ENCODE data around the gene NUP35. TPM values are rescaled to one million over a fixed set of nuclear protein-coding genes. Genes with fewer than 3 reads are reported as not detected.

Gene NUP35, protein sequence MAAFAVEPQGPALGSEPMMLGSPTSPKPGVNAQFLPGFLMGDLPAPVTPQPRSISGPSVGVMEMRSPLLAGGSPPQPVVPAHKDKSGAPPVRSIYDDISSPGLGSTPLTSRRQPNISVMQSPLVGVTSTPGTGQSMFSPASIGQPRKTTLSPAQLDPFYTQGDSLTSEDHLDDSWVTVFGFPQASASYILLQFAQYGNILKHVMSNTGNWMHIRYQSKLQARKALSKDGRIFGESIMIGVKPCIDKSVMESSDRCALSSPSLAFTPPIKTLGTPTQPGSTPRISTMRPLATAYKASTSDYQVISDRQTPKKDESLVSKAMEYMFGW
- 19.1 TPM for polyA plus RNA-seq (2012; ENCODE audit: missing spikeins)

DNA sequence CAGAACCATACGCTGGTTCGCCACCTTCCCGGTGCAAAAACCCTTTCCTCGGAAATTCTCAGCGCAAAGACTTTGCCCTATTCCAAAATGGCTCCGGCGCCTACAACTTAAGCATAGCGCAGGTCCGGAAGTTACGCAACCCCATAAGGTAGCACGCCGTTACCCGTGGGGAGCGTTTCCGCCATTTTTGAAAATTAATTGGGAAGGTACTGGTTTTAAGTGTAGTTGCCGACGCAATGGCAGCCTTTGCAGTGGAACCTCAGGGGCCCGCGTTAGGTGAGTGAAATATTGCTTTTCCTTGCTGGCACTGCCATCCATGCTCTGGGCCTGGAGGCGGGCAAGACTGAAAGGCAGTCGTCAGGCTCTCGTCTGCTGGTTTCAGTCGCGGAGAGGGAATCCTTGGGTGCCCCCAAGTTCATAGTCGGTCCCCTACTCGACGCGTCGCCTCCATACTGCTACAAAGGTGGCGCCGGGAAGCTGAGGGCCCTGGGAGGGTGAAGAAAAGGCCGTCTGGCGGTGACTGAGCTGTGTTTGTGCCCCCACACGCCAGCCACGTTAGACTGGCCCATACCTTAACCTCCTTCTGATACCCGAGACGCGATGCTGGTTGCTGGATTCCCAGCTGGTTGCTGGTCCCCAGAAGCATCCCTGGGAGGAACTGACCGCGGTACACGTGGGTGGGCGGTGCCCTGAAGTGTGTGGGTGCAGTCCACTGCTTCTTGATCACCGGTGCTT is at the start of gene NUP35:
NUP35 (plus strand) TSS at position 222 of the 735 bp plus-strand sequence; CDS start at position 237, 15 bp downstream.
- FAIRE-seq (peak; percentile 94), DNase-seq (ENCODE audit: insufficient read length) (peak; percentile 36)
- TF ChIP-seq POLR2AphosphoS5 (IDR thresholded peaks at IDR 0.05; ENCODE audit: low read depth, low read length): peak; percentile 83
- peak; percentile 66; the same call in 1 of the 2 replicates for TF ChIP-seq TAF1 (IDR thresholded peaks at IDR 0.05; ENCODE audit: borderline replicate concordance, low read depth, low read length)
- TF ChIP-seq POLR2A (IDR thresholded peaks at IDR 0.05; ENCODE audit: low read depth, low read length): peak; percentile 86

DNA sequence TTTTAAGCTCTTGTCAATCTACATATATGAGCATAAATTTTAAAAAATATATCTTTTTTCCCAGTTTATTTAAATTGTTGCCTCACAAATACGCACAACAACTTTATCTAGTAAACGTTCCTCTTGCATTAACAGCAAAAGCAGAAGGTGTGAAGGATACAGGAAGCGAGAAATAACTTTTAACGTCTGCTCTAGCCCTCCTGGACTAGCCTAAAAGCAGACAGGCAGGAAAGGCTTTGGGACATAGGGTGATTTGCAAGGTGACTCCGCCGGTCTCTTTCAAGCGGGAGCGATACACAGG is 46.1 kb upstream of the NUP35 start:
- TF ChIP-seq POLR2AphosphoS5 (IDR thresholded peaks at IDR 0.05; ENCODE audit: low read depth, low read length): no peak
- TF ChIP-seq POLR2A (IDR thresholded peaks at IDR 0.05; ENCODE audit: low read depth, low read length): no peak
- TF ChIP-seq TAF1 (IDR thresholded peaks at IDR 0.05; ENCODE audit: borderline replicate concordance, low read depth, low read length): no peak
- DNase-seq (ENCODE audit: insufficient read length) (no peak), FAIRE-seq (peak; percentile 17)

DNA sequence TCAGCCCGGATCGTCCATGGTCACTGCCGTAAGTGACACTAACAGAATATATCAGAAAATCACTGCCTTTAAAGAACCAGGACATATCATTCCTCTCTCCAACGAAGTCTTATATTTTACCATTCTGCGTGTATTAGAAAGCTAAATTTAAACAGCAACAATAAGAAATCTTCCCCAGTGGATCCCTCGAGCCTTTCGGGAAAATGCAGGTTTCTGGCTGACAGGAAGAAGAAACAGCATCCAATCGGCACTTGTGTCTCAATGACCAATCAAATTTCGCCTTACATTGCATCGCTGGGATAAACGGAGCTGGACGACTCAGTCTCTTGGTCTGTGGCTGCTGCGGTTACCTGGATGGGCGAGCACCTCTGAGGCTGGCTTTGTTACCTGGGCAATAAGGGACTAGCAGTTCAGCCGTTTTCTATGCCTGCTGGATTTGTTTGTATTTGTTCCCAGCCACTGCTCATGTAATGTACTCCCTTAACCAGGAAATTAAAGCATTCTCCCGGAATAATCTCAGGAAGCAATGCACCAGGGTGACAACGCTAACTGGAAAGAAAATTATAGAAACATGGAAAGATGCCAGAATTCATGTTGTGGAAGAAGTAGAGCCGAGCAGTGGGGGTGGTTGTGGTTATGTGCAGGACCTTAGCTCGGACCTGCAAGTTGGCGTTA is 45.6 kb upstream of the NUP35 start, which contains the start of gene DUSP19:
DUSP19 (plus strand) TSS at position 284 of the 675 bp plus-strand sequence; CDS start at position 471, 187 bp downstream.
- FAIRE-seq: peak; percentile 97
- DNase-seq (ENCODE audit: insufficient read length): peak; percentile 34
- peak; percentile 64 for TF ChIP-seq TAF1 (IDR thresholded peaks at IDR 0.05; ENCODE audit: borderline replicate concordance, low read depth, low read length)
- TF ChIP-seq POLR2A (IDR thresholded peaks at IDR 0.05; ENCODE audit: low read depth, low read length): peak; percentile 68
- TF ChIP-seq POLR2AphosphoS5 (IDR thresholded peaks at IDR 0.05; ENCODE audit: low read depth, low read length): peak; percentile 44; the same call in 1 of the 2 replicates

DNA sequence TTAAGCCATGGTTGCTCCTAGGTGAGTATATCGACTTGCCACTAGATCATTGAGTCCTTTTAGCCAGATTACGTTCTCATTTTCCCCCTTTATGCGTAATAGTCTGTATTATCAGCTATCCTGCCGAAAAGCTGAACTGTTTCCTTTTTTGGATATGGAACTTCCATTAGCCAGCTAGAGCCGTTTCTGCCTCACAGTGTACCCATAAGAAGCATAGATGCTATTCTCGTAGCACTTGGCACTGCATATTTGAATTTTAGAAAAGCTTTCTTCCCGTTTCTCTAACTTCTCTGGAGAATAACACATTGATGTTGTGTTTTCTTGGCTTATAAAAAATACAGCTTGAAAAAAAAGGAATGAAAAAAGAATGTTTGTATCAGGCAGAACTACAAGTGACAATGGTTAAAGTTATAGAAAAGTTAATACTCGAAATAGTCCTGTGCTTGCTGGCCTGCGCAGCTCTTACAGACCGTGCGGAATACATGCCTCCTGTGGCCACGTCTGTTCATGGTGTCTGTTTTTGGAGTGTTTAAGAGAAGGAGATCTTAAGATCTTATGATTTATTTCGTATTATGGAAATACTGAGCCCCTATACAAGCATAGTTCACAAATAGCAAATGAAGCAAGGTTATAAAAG is 45.0 kb upstream of the NUP35 start:
- DNase-seq (ENCODE audit: insufficient read length) (no peak), FAIRE-seq (no peak)
- TF ChIP-seq POLR2A (IDR thresholded peaks at IDR 0.05; ENCODE audit: low read depth, low read length) (no peak), TAF1 (IDR thresholded peaks at IDR 0.05; ENCODE audit: borderline replicate concordance, low read depth, low read length) (no peak), POLR2AphosphoS5 (IDR thresholded peaks at IDR 0.05; ENCODE audit: low read depth, low read length) (no peak)

DNA sequence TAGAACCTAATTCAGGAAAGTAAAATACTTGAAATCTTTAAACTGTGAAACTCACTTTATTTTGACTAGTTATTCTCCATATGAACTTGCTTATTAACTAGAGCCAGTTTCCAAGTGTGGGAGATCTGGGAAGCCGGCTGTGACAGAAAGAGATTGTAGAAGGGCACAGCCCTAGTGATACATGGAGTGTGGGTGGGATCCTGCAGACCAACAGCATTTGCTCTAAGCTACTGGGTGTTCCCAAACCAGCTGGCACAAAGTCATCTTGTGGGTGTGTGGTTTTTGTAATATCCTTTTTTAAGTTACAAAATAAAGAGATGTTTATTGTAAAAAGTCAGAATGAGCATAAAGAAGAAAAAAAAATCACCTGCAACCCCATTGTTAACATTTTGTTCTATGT is 42.3 kb upstream of the NUP35 start:
- DNase-seq (ENCODE audit: insufficient read length) (no peak), FAIRE-seq (no peak)
- TF ChIP-seq POLR2A (IDR thresholded peaks at IDR 0.05; ENCODE audit: low read depth, low read length) (no peak), POLR2AphosphoS5 (IDR thresholded peaks at IDR 0.05; ENCODE audit: low read depth, low read length) (no peak), TAF1 (IDR thresholded peaks at IDR 0.05; ENCODE audit: borderline replicate concordance, low read depth, low read length) (no peak)

DNA sequence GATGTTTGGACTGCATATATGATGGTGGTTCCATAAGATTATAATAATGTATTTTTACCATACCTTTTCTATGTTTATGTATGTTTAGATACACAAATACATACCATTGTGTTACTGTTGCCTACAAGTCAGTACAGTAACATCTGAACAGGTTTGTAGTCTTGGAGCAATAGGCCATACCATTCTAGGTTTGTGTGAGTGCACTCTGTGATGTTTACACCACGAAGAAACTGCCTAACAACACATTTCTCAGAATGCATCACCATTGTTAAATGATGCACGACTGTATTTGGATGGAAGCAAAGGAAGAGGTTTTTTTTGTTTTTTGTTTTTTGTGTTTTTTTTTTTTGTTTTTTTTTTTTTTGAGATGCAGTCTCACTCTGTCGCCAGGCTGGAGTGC is 36.2 kb upstream of the NUP35 start:
- no peak for DNase-seq (ENCODE audit: insufficient read length)
- no peak for TF ChIP-seq TAF1 (IDR thresholded peaks at IDR 0.05; ENCODE audit: borderline replicate concordance, low read depth, low read length)
- TF ChIP-seq POLR2A (IDR thresholded peaks at IDR 0.05; ENCODE audit: low read depth, low read length): no peak
- TF ChIP-seq POLR2AphosphoS5 (IDR thresholded peaks at IDR 0.05; ENCODE audit: low read depth, low read length): no peak
- FAIRE-seq: no peak

DNA sequence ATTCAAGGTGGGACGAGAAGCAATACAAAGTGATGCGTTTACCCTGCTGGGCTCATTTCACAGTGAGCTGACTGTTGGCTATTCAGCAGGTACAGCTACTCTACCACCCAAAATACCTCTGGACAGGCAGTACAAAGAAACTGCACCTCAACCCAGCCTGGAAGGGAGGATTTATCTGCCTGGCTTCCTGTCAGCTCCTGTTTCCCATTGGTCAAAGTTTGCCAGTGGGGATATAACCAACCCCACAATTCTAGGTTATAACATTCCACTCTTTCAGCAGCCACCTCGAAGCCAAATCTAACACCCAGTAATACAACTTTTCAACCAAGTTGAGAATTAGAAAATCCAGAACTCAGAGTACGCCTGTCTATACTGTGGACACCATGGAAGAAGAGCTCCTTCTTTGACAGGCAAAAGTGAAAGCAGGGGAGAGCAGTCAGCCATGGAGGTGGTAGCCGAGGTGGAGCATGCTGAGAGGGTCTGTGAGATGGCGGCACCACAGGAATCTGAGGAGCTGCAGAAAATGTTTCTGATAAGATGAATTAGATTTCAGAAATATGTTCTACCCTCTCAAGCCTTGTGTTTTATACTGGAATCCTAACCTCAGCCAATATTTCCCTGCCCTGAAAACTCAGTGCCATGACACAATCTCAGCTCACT is 34.9 kb upstream of the NUP35 start:
- TF ChIP-seq TAF1 (IDR thresholded peaks at IDR 0.05; ENCODE audit: borderline replicate concordance, low read depth, low read length) (no peak), POLR2AphosphoS5 (IDR thresholded peaks at IDR 0.05; ENCODE audit: low read depth, low read length) (no peak), POLR2A (IDR thresholded peaks at IDR 0.05; ENCODE audit: low read depth, low read length) (no peak)
- no peak for DNase-seq (ENCODE audit: insufficient read length)
- no peak for FAIRE-seq

DNA sequence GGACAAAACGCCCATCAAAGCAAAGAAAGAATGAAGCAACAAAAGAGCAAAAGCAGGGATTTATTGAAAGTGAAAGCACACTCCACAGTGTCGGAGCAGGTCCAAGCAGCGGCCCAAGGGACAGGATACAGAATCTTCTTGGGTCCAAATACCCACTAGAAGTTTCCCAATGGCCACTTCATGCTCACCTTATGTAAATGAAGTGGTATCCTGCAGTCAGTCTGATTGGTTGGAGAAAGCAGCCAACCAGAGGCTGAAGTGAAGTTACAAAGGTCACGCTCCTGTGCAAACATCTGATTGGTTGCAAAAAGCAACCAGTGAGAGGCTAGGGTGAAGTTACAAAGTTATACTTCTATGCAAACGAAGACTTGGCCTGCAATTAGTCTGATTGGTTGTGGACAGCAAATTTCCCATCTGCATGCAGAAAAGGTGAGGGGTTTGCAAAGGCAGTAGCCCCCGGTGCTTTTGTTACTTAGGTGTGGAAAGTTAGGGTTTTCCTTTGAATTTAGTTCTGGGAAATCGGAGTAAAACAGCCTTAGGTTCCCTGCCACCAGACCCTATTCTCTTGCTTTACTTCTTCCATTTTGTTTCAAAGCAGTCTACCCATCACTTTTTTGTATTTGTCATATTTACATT is 32.8 kb upstream of the NUP35 start:
- FAIRE-seq: no peak
- TF ChIP-seq POLR2A (IDR thresholded peaks at IDR 0.05; ENCODE audit: low read depth, low read length): no peak
- TF ChIP-seq POLR2AphosphoS5 (IDR thresholded peaks at IDR 0.05; ENCODE audit: low read depth, low read length): no peak
- no peak for TF ChIP-seq TAF1 (IDR thresholded peaks at IDR 0.05; ENCODE audit: borderline replicate concordance, low read depth, low read length)

DNA sequence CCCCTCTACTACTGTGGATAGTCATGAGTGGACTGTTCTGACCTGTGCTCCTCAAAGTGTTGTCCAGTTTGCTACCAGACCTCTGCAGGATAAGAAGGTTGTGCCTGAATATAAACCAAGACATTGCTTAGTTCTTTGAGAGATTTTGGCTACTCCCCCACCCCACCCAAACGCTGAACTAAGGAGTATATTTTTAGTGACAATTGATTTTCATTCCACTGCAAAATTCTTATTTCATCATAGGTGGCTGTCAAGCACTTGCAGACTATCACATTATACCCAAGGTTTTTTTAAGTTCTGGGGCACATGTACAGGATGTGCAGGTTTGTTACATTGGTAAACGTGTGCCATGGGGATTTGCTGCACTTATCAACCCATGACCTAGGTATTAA is 32.3 kb upstream of the NUP35 start:
- FAIRE-seq (no peak), DNase-seq (ENCODE audit: insufficient read length) (no peak)
- TF ChIP-seq POLR2AphosphoS5 (IDR thresholded peaks at IDR 0.05; ENCODE audit: low read depth, low read length) (no peak), POLR2A (IDR thresholded peaks at IDR 0.05; ENCODE audit: low read depth, low read length) (no peak), TAF1 (IDR thresholded peaks at IDR 0.05; ENCODE audit: borderline replicate concordance, low read depth, low read length) (no peak)

More for the DNA sequence above, 32.8 kb upstream of the NUP35 start:
- DNase-seq (ENCODE audit: insufficient read length): no peak

All from GM12892 (cell line).